ENCODE data around the gene HIGD2A. TPM values are rescaled to one million over a fixed set of nuclear protein-coding genes. Genes with fewer than 3 reads are reported as not detected.

Gene HIGD2A
- total and polyA plus RNA-seq, 2 experiments from 2014 or later: 67.7 to 194 TPM

- Mint-ChIP-seq H3K4me1 (no peaks in the 10 kb centered on the region), H3K9me3 (no peaks in the 10 kb centered on the region), H3K27me3 (ENCODE audit: insufficient read depth, low read depth, poor library complexity) (peaks cover 2% of the 10 kb centered on the region), H3K27ac (no peak overlapping the region), H3K36me3 (ENCODE audit: low read depth) (peaks cover 27% of the 10 kb centered on the region), H3K4me3 (no peak overlapping the region)
- no peak overlapping the region for H3K4me3 ChIP-seq
- ATAC-seq (no peak), DNase-seq (ENCODE audit: low spot score) (no peak)
- no peaks in the 10 kb centered on the region for H3K27me3 ChIP-seq (ENCODE audit: insufficient read depth)
- H2AFZ ChIP-seq: no peak overlapping the region
- H3F3A ChIP-seq (replicated peaks; ENCODE audit: low read depth): no peaks in the 10 kb centered on the region
- H3K9me2 ChIP-seq (ENCODE audit: insufficient read depth): no peaks in the 10 kb centered on the region
- TF ChIP-seq EZH2 (IDR thresholded peaks at IDR 0.05; ENCODE audit: low read depth, unreplicated experiment) (no peak), ETS1 (IDR thresholded peaks at IDR 0.05) (no peak), NANOG (IDR thresholded peaks at IDR 0.05; ENCODE audit: borderline replicate concordance) (no peak), EZH2phosphoT487 (IDR thresholded peaks at IDR 0.05; ENCODE audit: unreplicated experiment) (no peak), ZNF114 (CRISPR knock-in tag; IDR thresholded peaks at IDR 0.05) (no peak), POLR2AphosphoS5 (IDR thresholded peaks at IDR 0.05; ENCODE audit: low read depth) (no peak), REST (IDR thresholded peaks at IDR 0.05; ENCODE audit: unreplicated experiment) (no peak), CTCF (conservative IDR thresholded peaks at IDR 0.05; ENCODE audit: low read depth in 2 of 2) (no peak), CREB1 (CRISPR knock-in tag; IDR thresholded peaks at IDR 0.05; ENCODE audit: low read depth) (no peak), STAT1 (IDR thresholded peaks at IDR 0.05; ENCODE audit: unreplicated experiment) (no peak), JUNB (IDR thresholded peaks at IDR 0.05; ENCODE audit: unreplicated experiment) (no peak), ZNF331 (CRISPR knock-in tag; IDR thresholded peaks at IDR 0.05; ENCODE audit: low read depth) (no peak)
- TF ChIP-seq, protein P1, sequence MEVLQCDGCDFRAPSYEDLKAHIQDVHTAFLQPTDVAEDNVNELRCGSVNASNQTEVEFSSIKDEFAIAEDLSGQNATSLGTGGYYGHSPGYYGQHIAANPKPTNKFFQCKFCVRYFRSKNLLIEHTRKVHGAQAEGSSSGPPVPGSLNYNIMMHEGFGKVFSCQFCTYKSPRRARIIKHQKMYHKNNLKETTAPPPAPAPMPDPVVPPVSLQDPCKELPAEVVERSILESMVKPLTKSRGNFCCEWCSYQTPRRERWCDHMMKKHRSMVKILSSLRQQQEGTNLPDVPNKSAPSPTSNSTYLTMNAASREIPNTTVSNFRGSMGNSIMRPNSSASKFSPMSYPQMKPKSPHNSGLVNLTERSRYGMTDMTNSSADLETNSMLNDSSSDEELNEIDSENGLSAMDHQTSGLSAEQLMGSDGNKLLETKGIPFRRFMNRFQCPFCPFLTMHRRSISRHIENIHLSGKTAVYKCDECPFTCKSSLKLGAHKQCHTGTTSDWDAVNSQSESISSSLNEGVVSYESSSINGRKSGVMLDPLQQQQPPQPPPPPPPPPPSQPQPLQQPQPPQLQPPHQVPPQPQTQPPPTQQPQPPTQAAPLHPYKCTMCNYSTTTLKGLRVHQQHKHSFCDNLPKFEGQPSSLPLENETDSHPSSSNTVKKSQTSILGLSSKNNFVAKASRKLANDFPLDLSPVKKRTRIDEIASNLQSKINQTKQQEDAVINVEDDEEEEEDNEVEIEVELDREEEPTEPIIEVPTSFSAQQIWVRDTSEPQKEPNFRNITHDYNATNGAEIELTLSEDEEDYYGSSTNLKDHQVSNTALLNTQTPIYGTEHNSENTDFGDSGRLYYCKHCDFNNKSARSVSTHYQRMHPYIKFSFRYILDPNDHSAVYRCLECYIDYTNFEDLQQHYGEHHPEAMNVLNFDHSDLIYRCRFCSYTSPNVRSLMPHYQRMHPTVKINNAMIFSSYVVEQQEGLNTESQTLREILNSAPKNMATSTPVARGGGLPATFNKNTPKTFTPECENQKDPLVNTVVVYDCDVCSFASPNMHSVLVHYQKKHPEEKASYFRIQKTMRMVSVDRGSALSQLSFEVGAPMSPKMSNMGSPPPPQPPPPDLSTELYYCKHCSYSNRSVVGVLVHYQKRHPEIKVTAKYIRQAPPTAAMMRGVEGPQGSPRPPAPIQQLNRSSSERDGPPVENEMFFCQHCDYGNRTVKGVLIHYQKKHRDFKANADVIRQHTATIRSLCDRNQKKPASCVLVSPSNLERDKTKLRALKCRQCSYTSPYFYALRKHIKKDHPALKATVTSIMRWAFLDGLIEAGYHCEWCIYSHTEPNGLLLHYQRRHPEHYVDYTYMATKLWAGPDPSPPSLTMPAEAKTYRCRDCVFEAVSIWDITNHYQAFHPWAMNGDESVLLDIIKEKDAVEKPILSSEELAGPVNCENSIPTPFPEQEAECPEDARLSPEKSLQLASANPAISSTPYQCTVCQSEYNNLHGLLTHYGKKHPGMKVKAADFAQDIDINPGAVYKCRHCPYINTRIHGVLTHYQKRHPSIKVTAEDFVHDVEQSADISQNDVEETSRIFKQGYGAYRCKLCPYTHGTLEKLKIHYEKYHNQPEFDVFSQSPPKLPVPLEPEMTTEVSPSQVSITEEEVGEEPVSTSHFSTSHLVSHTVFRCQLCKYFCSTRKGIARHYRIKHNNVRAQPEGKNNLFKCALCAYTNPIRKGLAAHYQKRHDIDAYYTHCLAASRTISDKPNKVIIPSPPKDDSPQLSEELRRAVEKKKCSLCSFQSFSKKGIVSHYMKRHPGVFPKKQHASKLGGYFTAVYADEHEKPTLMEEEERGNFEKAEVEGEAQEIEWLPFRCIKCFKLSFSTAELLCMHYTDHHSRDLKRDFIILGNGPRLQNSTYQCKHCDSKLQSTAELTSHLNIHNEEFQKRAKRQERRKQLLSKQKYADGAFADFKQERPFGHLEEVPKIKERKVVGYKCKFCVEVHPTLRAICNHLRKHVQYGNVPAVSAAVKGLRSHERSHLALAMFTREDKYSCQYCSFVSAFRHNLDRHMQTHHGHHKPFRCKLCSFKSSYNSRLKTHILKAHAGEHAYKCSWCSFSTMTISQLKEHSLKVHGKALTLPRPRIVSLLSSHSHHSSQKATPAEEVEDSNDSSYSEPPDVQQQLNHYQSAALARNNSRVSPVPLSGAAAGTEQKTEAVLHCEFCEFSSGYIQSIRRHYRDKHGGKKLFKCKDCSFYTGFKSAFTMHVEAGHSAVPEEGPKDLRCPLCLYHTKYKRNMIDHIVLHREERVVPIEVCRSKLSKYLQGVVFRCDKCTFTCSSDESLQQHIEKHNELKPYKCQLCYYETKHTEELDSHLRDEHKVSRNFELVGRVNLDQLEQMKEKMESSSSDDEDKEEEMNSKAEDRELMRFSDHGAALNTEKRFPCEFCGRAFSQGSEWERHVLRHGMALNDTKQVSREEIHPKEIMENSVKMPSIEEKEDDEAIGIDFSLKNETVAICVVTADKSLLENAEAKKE (CRISPR knock-in tag; IDR thresholded peaks at IDR 0.05): no peak
- peaks cover 10% of the 10 kb centered on the region; the same call in 1 of the 2 replicates for H3K36me3 ChIP-seq (ENCODE audit: insufficient read depth)
- no peaks in the 10 kb centered on the region for H3K79me2 ChIP-seq (replicated peaks; ENCODE audit: insufficient read depth)
- H4K20me1 ChIP-seq (replicated peaks; ENCODE audit: insufficient read depth): no peaks in the 10 kb centered on the region; the same call in 1 of the 2 replicates
- no peak overlapping the region for H3K4me2 ChIP-seq
- no peak overlapping the region; the same call in 1 of the 2 replicates for H3K27ac ChIP-seq (ENCODE audit: low read depth)
- H3K4me1 ChIP-seq (ENCODE audit: insufficient read depth): no peaks in the 10 kb centered on the region
Observed at GRCh38 chr5:176342766-176343458, 45.6 kb upstream of the HIGD2A start.

Measured in GM23338 (cell line).